Epithelial cell of alveolus of lung (primary cell): ENCODE results near the gene TAC4. TPM values are rescaled to one million over a fixed set of nuclear protein-coding genes. Genes with fewer than 3 reads are reported as not detected.

Experiments
- total RNA-seq: library from RNA; depleted of rRNA; stranded (reverse); fragments of >200 nt; gene quantifications from 2 replicates; pipeline ENCODE4 v1.2.1, GENCODE V29; 2015

The TAC4 gene
- total RNA-seq: not detected in 2 replicates

DNA sequence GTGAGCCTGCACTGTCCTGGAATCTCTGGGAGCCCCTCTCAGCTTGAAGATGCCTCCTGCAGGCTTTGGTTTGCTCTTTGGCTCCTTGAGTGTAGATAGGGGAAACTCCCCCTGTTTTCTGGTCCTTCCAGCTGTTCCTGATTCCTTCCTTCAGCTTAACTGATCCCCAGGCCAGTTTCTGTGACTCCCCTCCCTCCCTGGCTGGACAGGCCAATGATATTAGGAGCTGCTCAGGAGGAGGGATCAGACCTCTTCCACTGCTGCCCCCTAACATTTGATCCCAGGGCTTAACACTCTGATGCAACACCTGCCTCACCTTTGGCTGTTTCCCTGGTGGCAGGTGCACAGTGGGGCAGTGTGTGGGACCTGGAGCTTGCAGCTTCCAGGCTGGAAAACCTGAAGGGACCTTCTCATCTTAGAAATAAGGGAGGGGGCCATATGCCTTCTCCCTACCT lies at the start of gene TAC4:
TSS of gene TAC4 (minus strand) at position 51 of the 455 bp plus-strand sequence. CDS start 52 bp downstream, outside the sequence.

GRCh38 chr17:49788478-49789242 lies 59.2 kb downstream of the TAC4 start, which contains the start of gene KAT7:
Gene KAT7, plus strand, starts transcription at chr17:49788681. Its CDS starts 154 bp downstream, at chr17:49788835.

Other genes with a start within 250 kb of the TAC4 start
- 42.5 and 47.6 TPM in 2 replicates for gene SPOP, start 170.0 kb downstream of the TAC4 start, total RNA-seq
- gene SLC35B1, start 140.1 kb downstream of the TAC4 start, total RNA-seq: 65.2 and 75.0 TPM in 2 replicates
- 5.4 and 6.1 TPM in 2 replicates for gene FAM117A, start 83.9 kb downstream of the TAC4 start, total RNA-seq
- gene KAT7, start 59.4 kb downstream of the TAC4 start, total RNA-seq: 19.9 and 20.9 TPM in 2 replicates
- gene DLX4, start 121.1 kb upstream of the TAC4 start, total RNA-seq: not detected in 2 replicates
- gene DLX3, start 147.2 kb upstream of the TAC4 start, total RNA-seq: not detected in 2 replicates
- 21.9 and 163 TPM in 2 replicates for gene ITGA3, start 208.0 kb upstream of the TAC4 start, total RNA-seq
- gene PDK2, start 247.3 kb upstream of the TAC4 start, total RNA-seq: 19.8 and 28.4 TPM in 2 replicates